Heart left ventricle (tissue), 16 donors: ENCODE data around the gene PHKB. TPM values are rescaled to one million over a fixed set of nuclear protein-coding genes. Genes with fewer than 3 reads are reported as not detected.

ENCODE experiments used
- ATAC-seq, 4 donors: fragments of 200-7000 bp; cut with Tn5 transposase; one replicate each; pipeline ENCODE4 v1.9.1; 2020 to 2022; ENCODE audit warnings: moderate library complexity in 4 of 4, mild to moderate bottlenecking in 3 of 4, moderate number of reproducible peaks in 1 of 4
- DNase-seq, 5 donors: peaks; one replicate each; pipeline ENCODE4 v3.0.0-alpha.2; 2020
- H3K27ac ChIP-seq, 12 donors: fragments of 200-600 bp; sonication (generic) in 4 of 12; one replicate each; pipeline versions ENCODE4 v1.5.0 to v1.8.0; 2016 to 2022; ENCODE audit warnings: mild to moderate bottlenecking in 2 of 12
- H3K27me3 ChIP-seq, 9 donors: fragments of 200-600 bp; sonication (generic) in 2 of 9; one replicate each; pipeline versions ENCODE4 v1.5.1 to v1.8.0; 2016 to 2022; ENCODE audit warnings: mild to moderate bottlenecking in 3 of 9
- H3K36me3 ChIP-seq, 9 donors: fragments of 200-600 bp; sonication (generic) in 2 of 9; one replicate each; pipeline versions ENCODE4 v1.5.0 to v1.8.0; 2018 to 2022; ENCODE audit warnings: mild to moderate bottlenecking in 2 of 9
- H3K4me1 ChIP-seq, 12 donors: fragments of 200-600 bp; sonication (generic) in 4 of 12; one replicate each; pipeline versions ENCODE4 v1.5.0 to v1.8.0; 2016 to 2022; ENCODE audit warnings: mild to moderate bottlenecking in 3 of 12
- H3K4me3 ChIP-seq, 12 donors: fragments of 200-600 bp; sonication (generic) in 4 of 12; one replicate each; pipeline versions ENCODE4 v1.5.0 to v1.8.0; 2017 to 2022; ENCODE audit warnings: mild to moderate bottlenecking in 9 of 12, moderate library complexity in 4 of 12
- H3K9me3 ChIP-seq, 12 donors: fragments of 200-600 bp; sonication (generic) in 4 of 12; one replicate each; pipeline versions ENCODE4 v1.5.0 to v1.8.0; 2016 to 2022; ENCODE audit warnings: mild to moderate bottlenecking in 1 of 12
- CTCF ChIP-seq, 12 donors: fragments of 200-600 bp; sonication (generic) in 4 of 12; IDR thresholded peaks; one replicate each; pipeline versions ENCODE4 v1.5.0 to v1.8.0; 2018 to 2022; ENCODE audit warnings: antibody characterized with exemption in 12 of 12, mild to moderate bottlenecking in 5 of 12
- POLR2A ChIP-seq, 2 donors: fragments of 450-650 bp; IDR thresholded peaks; one replicate each; pipeline ENCODE4 v1.6.1; 2017; ENCODE audit warnings: antibody characterized with exemption in 2 of 2, mild to moderate bottlenecking in 2 of 2, moderate library complexity in 2 of 2
- WGBS, 4 donors: extraction: QIAGEN DNeasy Blood & Tissue Kit in 2 of 4; methylation state at CpG; one replicate each; pipeline versions ENCODE4 v1.1.5 to v1.1.7; 2013 to 2018; 5-methylcytosine and 5-hydroxymethylcytosine counted together
- intact Hi-C, 10 donors: fragments of 100-400 bp; cut with DNase I; formaldehyde crosslinking; loops; one replicate each; pipeline versions ENCODE4 v1.11.1 to v1.14.2; 2022
- polyA plus RNA-seq, 2 donors: library from polyadenylated mRNA; stranded (reverse); fragments of 200-250 nt; gene quantifications; one replicate each; pipeline ENCODE4 v1.2.3, GENCODE V29; 2013
- total RNA-seq, 9 donors: library from RNA; depleted of rRNA in 2 of 9; stranded (reverse); fragments of >200 nt in 2 of 9; fragmentation: NEBNext Ultra II Directional in 3 of 9; extraction: Animal tissue kit (Norgen Biotek cat#: 25700) in 3 of 9; gene quantifications; one replicate each; pipeline versions ENCODE4 v1.1.0 to v1.2.4, GENCODE V29; 2016 to 2023
- donor health status: ischemic (EF 13 %, LVEDD 7.1; RV severe dilation, severe dysfunction).
- donor health status: healthy with polysubstance abuse.
- donor health status: DM: no; HTN: yes; CAD: no.
- donor health status: DM: no; HTN: no; CAD: no.
- donor health status: ischemic (EF 25% LVEDD 6.9; RV normal size, moderate dysfunction).
- donor health status: ischemic (EF 25% LVEDD 5.7; RV mildly dilated, moderate dysfunction).
- donor health status: healthy.
- donor health status: DM: yes; HTN: yes; CAD: no.
- donor health status: ischemic (EF 35%, LVEDD 5.7; RV mildly dilated, moderate dysfunction).
- donor health status: nonischemic (EF 11% LVEDD 7.7; RV severe dilation, severe dysfunction).
- donor health status: DM: yes; HTN: yes; CAD: no.
- donor health status: PGD.
- donor health status: ischemic (EF 29% LVEDD 5.4; RV normal size, mild dysfunction).
- donor health status: nonischemic (EF 23%, LVEDD 6.1; RV moderate dilation, normal function).

The PHKB gene
- total and polyA plus RNA-seq, 11 donors, result 14.2 to 70.1 (median 61.3) TPM

- H3K36me3 ChIP-seq, result no peaks in the 10 kb centered on the region
- no peak overlapping the region for H3K4me3 ChIP-seq
- DNase-seq, result no peak
- no peak for ATAC-seq
- no peak overlapping the region for H3K27ac ChIP-seq
- H3K9me3 ChIP-seq, result no peaks in the 10 kb centered on the region
- 81 to 90% (median 83%) methylated on average over 2 of the region's 2 CpGs for WGBS, 4 donors
- H3K27me3 ChIP-seq, result peaks cover 0 to 4% (median 0%) of the 10 kb centered on the region in 9 donors
- H3K4me1 ChIP-seq, result no peaks in the 10 kb centered on the region
- TF ChIP-seq POLR2A (IDR thresholded peaks at IDR 0.05), result no peak
- TF ChIP-seq CTCF (IDR thresholded peaks at IDR 0.05), result no peak
- intact Hi-C loops, result loop anchor here in 1 of 10 donors (10.0 kb wide), 1 partner anchor 439 kb away; the partner anchor contains the start of gene ABCC12
Measured at GRCh38 chr16:47715442-47716083, 254.4 kb downstream of the PHKB start.

GRCh38 chr16:47716571-47716970 is 255.4 kb downstream of the PHKB start:
- Histone ChIP-seq H3K27me3 (peaks cover 0 to 4% (median 0%) of the 10 kb centered on the region in 9 donors), H3K27ac (no peak overlapping the region), H3K9me3 (no peaks in the 10 kb centered on the region), H3K36me3 (no peaks in the 10 kb centered on the region), H3K4me1 (no peaks in the 10 kb centered on the region), H3K4me3 (no peak overlapping the region)
- no peak for TF ChIP-seq POLR2A (IDR thresholded peaks at IDR 0.05)
- TF ChIP-seq CTCF (IDR thresholded peaks at IDR 0.05), result no peak
- WGBS, 4 donors, result 72 to 83% (median 78%) methylated on average over 5 of the region's 5 CpGs
- ATAC-seq (no peak), DNase-seq (no peak)
- intact Hi-C loops, result loop anchor here in 1 of 10 donors (10.0 kb wide), 1 partner anchor 438 kb away; the partner anchor contains the start of gene ABCC12

- Histone ChIP-seq H3K27me3 (peaks cover 0 to 4% (median 0%) of the 10 kb centered on the region in 9 donors), H3K27ac (no peak overlapping the region), H3K36me3 (no peaks in the 10 kb centered on the region), H3K9me3 (no peaks in the 10 kb centered on the region), H3K4me1 (no peaks in the 10 kb centered on the region), H3K4me3 (no peak overlapping the region)
- TF ChIP-seq POLR2A (IDR thresholded peaks at IDR 0.05) (no peak), CTCF (IDR thresholded peaks at IDR 0.05) (no peak)
- DNase-seq, result no peak
- ATAC-seq, result no peak
- intact Hi-C loops, result loop anchor here in 1 of 10 donors (10.0 kb wide), 1 partner anchor 435 kb away; the partner anchor contains the start of gene ABCC12
- WGBS, 4 donors, result 85 to 92% (median 88%) methylated on average over 4 of the region's 4 CpGs
Measured at GRCh38 chr16:47719713-47720112, 258.6 kb downstream of the PHKB start.

- no peaks in the 10 kb centered on the region for H3K36me3 ChIP-seq
- DNase-seq (no peak), ATAC-seq (no peak)
- no peaks in the 10 kb centered on the region for H3K9me3 ChIP-seq
- no peaks in the 10 kb centered on the region for H3K27me3 ChIP-seq
- H3K4me1 ChIP-seq, result no peaks in the 10 kb centered on the region
- no peak overlapping the region for H3K4me3 ChIP-seq
- WGBS, 4 donors, result 83 to 89% (median 86%) methylated on average over 5 of the region's 5 CpGs
- TF ChIP-seq POLR2A (IDR thresholded peaks at IDR 0.05) (no peak), CTCF (IDR thresholded peaks at IDR 0.05) (no peak)
- no peak overlapping the region for H3K27ac ChIP-seq
- intact Hi-C loops, result no loop called here
Measured at GRCh38 chr16:47721006-47721637, 260.0 kb downstream of the PHKB start.
